Activated naive CD8-positive, alpha-beta T cell treated with anti-CD3 and anti-CD28 coated beads, Interleukin-2, amount 10 ng/mL, durations not matched to agents 7 days and 5 days (primary cell): ENCODE results near the gene MSANTD2. TPM values are rescaled to one million over a fixed set of nuclear protein-coding genes. Genes with fewer than 3 reads are reported as not detected.

ENCODE experiments used
- ATAC-seq: fragments of 150-1000 bp; cut with Tn5 transposase; one replicate; pipeline ENCODE4 v1.10.0; 2021; ENCODE audit warnings: low read depth, moderate library complexity
- POLR2A ChIA-PET: fragments of 350-600 bp; sonication (Branson Sonifier 250); formaldehyde crosslinking; loops from one replicate; lab custom pipeline; 2021; ENCODE audit warnings: antibody characterized with exemption; lab: Charles Lee
- DNase-seq: peaks from one replicate; pipeline ENCODE4 v3.0.0; 2021
- H3K27ac Mint-ChIP-seq: one replicate; pipeline ENCODE4 v1.8.0; 2022; ENCODE audit warnings: mild to moderate bottlenecking, mixed read lengths
- H3K27me3 Mint-ChIP-seq: one replicate; pipeline ENCODE4 v1.8.0; 2022; ENCODE audit warnings: mild to moderate bottlenecking, moderate library complexity, mixed read lengths
- H3K36me3 Mint-ChIP-seq: one replicate; pipeline ENCODE4 v1.8.0; 2021; ENCODE audit warnings: mild to moderate bottlenecking, mixed read lengths
- H3K4me1 Mint-ChIP-seq: one replicate; pipeline ENCODE4 v1.8.0; 2021; ENCODE audit warnings: mixed read lengths
- H3K4me3 Mint-ChIP-seq: one replicate; pipeline ENCODE4 v1.8.0; 2022; ENCODE audit warnings: mild to moderate bottlenecking, moderate library complexity, mixed read lengths
- H3K9me3 Mint-ChIP-seq: one replicate; pipeline ENCODE4 v1.8.0; 2021; ENCODE audit warnings: mixed read lengths
- total RNA-seq, 2 experiments: library from RNA; stranded (reverse); gene quantifications; one replicate each; pipeline ENCODE4 v1.2.3, GENCODE V29; 2021

Gene MSANTD2
- total RNA-seq, 2 experiments from 2014 or later, result 13.1 to 13.5 TPM

DNA sequence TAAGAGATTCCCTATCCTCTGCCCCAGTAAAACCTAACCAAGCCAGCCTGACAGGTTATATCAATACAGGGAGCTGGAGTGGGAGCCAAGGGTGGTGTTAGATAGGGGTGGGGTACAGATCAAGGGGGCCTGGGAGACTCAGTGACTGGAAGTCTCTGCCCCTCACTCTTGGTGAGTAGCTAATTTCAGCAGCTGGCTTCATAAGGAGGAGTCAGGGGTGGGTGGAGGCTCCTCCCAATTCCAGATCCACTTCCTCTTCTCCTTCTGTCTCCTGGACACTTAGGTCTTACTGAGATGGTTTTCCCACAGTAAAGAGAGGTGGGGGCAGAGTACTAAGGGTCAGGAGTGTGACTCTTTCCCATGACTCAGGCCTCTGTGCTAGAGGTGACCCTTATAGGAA, 47.0 kb downstream of the MSANTD2 start:
- DNase-seq, result no peak
- Mint-ChIP-seq H3K4me3 (no peak overlapping the region), H3K27ac (no peak overlapping the region), H3K4me1 (peaks cover 17% of the 10 kb centered on the region), H3K36me3 (no peaks in the 10 kb centered on the region), H3K9me3 (no peaks in the 10 kb centered on the region), H3K27me3 (peaks cover 15% of the 10 kb centered on the region)
- POLR2A ChIA-PET, result no interaction called here
- ATAC-seq, result no peak

DNA sequence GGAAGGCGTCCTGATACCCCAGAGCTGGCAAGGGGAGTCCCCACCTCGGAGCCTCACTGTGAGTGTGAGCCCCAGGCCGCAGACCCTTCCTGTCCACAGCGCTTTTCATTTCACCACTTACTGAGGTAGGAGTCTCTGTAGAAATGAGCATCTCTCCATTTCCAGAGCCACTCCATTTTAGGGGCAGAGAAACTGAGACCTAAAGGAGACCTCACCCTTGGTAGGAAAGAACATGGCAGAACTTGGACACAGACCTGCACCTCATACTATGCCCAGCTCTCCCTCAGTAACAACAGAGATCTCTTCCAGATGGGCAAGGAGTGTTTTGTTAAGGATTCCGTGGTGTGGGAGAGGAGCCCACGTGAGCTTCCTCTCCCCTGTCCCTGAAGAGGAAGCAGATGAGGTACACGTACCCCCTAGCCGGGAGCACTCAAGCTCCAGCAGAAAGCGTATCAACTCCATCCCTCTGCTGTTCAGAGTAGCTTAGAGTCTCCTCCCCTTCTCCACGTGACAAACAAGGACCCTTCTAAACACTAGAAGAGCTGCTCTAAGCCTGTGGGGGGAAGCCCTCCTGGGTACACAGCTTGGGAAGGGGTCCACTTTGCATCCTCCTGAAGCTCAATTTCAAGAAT, 47.6 kb downstream of the MSANTD2 start:
- H3K27ac Mint-ChIP-seq, result no peak overlapping the region
- peaks cover 18% of the 10 kb centered on the region for H3K4me1 Mint-ChIP-seq
- H3K9me3 Mint-ChIP-seq, result no peaks in the 10 kb centered on the region
- H3K36me3 Mint-ChIP-seq, result no peaks in the 10 kb centered on the region
- no peak for DNase-seq
- H3K4me3 Mint-ChIP-seq, result peak overlapping the region; percentile 55
- POLR2A ChIA-PET, result interaction anchor here (0.7 kb wide), 1 partner anchor 79 kb away, joined by 3 read pairs; the partner anchor contains the start of gene SPA17
- peaks cover 9% of the 10 kb centered on the region for H3K27me3 Mint-ChIP-seq
- ATAC-seq, result no peak

DNA sequence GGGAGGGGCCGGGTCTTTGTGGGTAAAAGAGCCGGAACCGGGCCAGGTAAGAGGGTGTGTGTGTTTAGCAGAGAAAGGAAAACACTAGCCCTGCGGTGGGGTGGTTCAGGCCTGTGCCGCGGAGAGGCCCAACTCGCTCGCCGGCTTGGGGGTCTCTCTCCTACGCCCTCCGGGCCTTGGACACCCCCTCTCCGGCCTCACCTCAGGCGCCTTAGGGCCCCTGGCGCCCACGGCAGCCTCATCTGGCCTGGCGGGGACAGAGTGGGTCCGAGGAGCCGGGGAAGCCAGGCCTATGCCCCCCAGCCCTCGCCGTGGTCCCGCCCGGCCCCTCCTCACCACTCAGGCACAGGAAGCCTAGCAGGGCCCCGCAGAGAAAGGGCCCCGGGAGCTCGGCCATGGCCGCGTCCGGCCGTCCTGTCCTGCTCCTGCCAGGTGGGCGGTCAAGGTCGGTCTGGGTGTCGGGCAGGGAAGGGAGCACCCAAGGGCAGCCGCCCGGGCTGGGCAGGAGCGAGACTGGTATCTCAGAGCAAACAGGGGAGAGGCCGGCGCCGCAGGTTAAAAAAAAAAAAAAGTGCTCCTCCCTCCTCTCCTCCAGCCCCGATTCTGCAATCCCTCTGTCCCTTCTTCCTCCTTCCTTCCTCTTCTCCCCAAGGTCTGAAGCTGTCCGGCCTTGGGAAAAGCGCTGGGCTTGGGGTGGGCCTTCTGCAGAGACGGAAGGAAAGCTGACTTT, 48.3 kb downstream of the MSANTD2 start, which contains the start of gene VSIG2:
Gene VSIG2, minus strand, starts transcription at position 515 of the 730 bp plus-strand sequence. Its CDS starts 118 bp downstream, at position 397.
- H3K27ac Mint-ChIP-seq, result no peak within 1 kb of the TSS
- no peaks in the 10 kb centered on the region for H3K36me3 Mint-ChIP-seq
- no peaks in the 10 kb centered on the region for H3K9me3 Mint-ChIP-seq
- POLR2A ChIA-PET, result interaction anchor here (0.7 kb wide), 1 partner anchor 78 kb away, joined by 3 read pairs; the partner anchor contains the start of gene SPA17
- peak within 1 kb of the TSS; percentile 55 for H3K4me3 Mint-ChIP-seq
- H3K4me1 Mint-ChIP-seq, result peaks cover 18% of the 10 kb centered on the region
- H3K27me3 Mint-ChIP-seq, result peaks cover 5% of the 10 kb centered on the region
- no peak for ATAC-seq
- DNase-seq, result no peak

DNA sequence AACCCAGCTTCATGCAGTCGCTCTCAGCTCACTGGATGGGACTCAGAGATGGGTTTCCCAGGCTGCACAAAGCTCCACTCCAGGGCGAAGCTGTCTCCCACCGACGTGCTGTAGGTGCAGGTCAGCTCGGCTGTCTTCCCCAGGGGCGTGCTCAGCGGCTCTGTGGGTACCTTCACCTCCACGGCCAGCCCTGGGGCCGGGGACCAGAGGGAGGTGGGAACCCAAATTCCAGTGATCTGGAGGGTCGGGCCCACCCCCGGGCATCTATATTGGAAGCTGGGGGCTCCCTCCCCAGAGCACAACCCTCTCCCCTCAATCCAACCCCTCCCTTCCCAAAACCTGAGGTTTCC, 48.8 kb downstream of the MSANTD2 start:
- Mint-ChIP-seq H3K27ac (no peak overlapping the region), H3K4me3 (no peak overlapping the region)
- ATAC-seq, result no peak

DNA sequence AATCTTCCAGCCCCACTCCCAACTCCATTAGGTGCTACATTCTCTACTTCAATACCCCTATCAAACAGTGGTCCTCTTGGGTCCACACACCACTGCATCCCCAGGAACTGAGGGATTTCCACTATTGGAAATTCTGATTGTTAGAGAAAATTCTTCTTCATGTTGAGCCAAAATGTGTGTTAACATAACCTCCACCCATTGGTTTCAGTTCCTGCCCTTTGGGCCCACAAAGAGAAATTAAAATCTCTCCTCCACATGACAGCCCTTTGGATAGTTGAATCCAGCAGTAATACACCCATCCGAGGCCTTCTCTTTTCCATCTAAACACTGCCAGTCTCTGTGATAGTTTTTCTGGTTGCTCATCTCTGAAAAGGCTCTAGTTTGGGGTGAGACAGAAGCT, 50.3 kb downstream of the MSANTD2 start:
- DNase-seq (no peak), ATAC-seq (no peak)
- H3K36me3 Mint-ChIP-seq, result no peaks in the 10 kb centered on the region
- POLR2A ChIA-PET, result no interaction called here
- no peak overlapping the region for H3K27ac Mint-ChIP-seq
- H3K9me3 Mint-ChIP-seq, result no peaks in the 10 kb centered on the region
- H3K4me3 Mint-ChIP-seq, result no peak overlapping the region
- peaks cover 19% of the 10 kb centered on the region for H3K4me1 Mint-ChIP-seq
- peaks cover 3% of the 10 kb centered on the region for H3K27me3 Mint-ChIP-seq

More for the DNA sequence above, 48.8 kb downstream of the MSANTD2 start:
- Mint-ChIP-seq H3K4me1 (peaks cover 20% of the 10 kb centered on the region), H3K36me3 (no peaks in the 10 kb centered on the region), H3K9me3 (no peaks in the 10 kb centered on the region), H3K27me3 (peaks cover 3% of the 10 kb centered on the region)
- no peak for DNase-seq
- POLR2A ChIA-PET, result no interaction called here

DNA sequence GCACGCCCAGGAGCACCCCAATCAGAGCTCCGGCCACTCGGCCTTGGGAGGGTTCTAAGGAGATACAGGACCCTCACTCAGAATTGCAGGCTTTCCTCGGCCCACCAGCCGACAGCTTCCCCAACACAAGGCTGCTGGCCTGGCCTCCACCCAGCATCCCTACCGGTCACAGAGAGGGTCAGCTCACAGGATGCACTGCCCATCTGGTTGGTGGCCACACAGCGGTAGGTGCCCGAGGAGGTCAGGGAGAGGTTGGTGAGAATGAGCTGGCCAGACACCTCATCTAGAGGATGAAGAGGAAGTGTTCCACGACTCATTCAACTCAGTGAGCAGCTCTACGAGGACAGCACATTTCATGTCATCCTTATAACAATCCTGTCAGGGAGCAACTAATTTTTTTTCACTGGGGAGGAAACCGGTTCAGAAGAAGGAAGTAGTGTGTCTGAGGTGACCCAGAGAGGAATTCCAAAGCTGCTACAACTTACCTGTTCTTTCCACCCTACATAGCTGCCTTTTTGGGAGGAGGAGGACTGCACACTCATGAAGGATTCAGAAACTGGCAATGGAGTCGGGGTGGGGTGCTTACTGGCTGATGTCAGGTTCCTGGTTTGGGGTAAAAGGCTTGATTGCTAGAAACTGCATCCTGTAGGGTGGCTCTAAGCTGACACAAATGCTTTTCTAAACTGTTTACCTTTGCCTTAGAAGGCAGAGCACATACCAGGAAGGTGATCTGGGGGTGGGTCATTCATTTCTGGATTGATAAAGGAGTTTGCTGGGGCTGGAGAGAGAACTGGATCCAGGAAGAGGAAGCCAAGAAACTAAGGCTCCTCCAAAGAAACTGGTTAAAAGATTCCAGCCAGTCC, 51.5 kb downstream of the MSANTD2 start:
- POLR2A ChIA-PET, result no interaction called here
- Mint-ChIP-seq H3K4me3 (no peak overlapping the region), H3K27ac (no peak overlapping the region), H3K36me3 (no peaks in the 10 kb centered on the region), H3K4me1 (peaks cover 19% of the 10 kb centered on the region), H3K27me3 (peaks cover 3% of the 10 kb centered on the region), H3K9me3 (no peaks in the 10 kb centered on the region)
- DNase-seq (no peak), ATAC-seq (no peak)

DNA sequence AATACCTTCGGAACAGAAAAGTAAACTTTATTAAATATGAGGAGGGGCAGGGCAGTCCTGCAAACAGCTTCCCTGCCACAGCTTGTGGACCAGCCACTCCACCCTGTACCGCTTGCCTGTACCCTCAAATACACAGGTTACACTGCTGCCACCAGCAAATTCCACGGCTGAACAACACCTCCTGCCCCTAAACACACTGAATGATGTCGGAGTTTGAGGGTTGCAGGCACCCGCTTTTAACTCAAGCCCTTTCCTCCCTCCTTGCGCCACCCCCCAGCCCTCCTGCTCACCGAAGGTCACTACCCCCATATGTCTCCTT, 52.1 kb downstream of the MSANTD2 start:
- no peak overlapping the region for H3K27ac Mint-ChIP-seq
- H3K27me3 Mint-ChIP-seq, result peaks cover 3% of the 10 kb centered on the region
- ATAC-seq (no peak), DNase-seq (no peak)
- H3K9me3 Mint-ChIP-seq, result no peaks in the 10 kb centered on the region
- H3K36me3 Mint-ChIP-seq, result no peaks in the 10 kb centered on the region
- peaks cover 19% of the 10 kb centered on the region for H3K4me1 Mint-ChIP-seq
- POLR2A ChIA-PET, result no interaction called here
- H3K4me3 Mint-ChIP-seq, result no peak overlapping the region

DNA sequence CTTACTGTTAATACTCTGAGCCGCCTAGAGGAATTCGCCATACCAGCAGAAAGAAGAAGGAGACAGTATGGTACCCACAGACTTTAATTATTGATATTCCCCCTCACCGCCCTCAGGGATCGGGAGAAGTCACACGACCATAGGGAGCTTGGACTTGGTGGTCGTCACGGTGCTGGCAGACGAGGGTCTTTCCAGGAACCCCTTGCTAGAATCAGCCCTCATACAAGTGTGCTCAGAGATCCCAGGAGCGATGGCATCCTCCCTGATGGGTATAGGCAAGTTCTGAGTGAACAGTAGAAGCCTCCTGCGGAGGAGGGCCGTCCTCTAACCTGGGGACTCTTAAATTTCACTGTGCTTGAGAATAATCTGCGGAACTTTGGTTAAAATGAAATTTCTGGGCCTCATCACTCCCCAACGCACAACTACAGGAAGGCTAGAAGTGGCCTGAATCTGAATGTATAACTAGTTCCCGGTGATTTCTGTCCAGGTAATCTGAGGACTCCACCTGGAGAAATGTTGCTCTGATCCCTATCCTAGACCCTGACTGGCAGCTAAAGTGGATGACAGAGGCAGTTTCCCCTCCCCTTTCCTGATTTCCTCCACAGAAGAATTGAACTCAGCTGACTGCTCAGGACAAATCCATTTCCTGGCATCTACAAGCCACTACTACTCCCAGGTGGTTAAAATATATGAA, 52.7 kb downstream of the MSANTD2 start:
- no peaks in the 10 kb centered on the region for H3K9me3 Mint-ChIP-seq
- POLR2A ChIA-PET, result interaction anchor here (1.0 to 1.9 kb wide), 5 partner anchors 8 to 125 kb away, joined by 3 to 19 read pairs (median 6); partner anchors contain the start of genes SIAE, SPA17 and TBRG1
- DNase-seq (no peak), ATAC-seq (no peak)
- H3K27ac Mint-ChIP-seq, result no peak overlapping the region
- H3K27me3 Mint-ChIP-seq, result peaks cover 3% of the 10 kb centered on the region
- peak overlapping the region; percentile 96 for H3K4me3 Mint-ChIP-seq
- no peaks in the 10 kb centered on the region for H3K36me3 Mint-ChIP-seq
- H3K4me1 Mint-ChIP-seq, result peaks cover 19% of the 10 kb centered on the region

DNA sequence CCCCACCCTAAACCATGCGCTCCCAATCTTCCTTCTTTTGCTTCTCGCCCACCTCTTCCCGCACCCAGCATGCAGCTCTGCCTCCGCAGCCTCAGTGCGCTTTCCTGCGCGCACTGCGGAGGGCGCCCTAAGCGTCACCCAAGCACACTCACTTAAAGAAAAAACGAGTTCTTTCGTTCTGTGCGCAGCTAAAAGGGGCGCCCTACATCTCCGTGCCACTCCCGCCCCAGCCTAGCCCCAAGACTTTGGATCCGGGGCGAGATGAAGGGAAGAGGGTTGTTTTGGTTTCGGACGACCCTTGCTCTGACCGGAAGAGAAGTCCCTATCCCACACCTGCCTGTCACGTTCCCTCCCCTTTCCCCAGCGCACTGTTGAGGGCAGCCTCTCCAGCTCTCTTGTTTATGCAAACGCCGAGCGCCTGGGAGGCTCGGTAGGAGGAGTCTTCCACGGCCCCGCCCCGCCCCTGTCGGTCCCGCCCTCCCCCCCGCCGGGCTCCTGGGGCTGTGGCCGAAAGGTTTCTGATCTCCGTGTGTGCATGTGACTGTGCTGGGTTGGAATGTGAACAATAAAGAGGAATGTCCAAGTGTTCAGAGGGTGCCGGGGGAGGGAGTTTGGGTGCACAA, 53.5 kb downstream of the MSANTD2 start:
- POLR2A ChIA-PET, result interaction anchor here (0.7 to 1.9 kb wide), 11 partner anchors 9 to 130 kb away, joined by 3 to 19 read pairs (median 6); partner anchors contain the start of genes SIAE, SPA17 and TBRG1
- Mint-ChIP-seq H3K4me1 (peaks cover 20% of the 10 kb centered on the region), H3K4me3 (peak overlapping the region; percentile 96), H3K9me3 (no peaks in the 10 kb centered on the region), H3K27ac (peak overlapping the region; percentile 97), H3K36me3 (no peaks in the 10 kb centered on the region), H3K27me3 (peaks cover 6% of the 10 kb centered on the region)
- ATAC-seq, result peak; percentile 90
- DNase-seq, result peak; percentile 80

DNA sequence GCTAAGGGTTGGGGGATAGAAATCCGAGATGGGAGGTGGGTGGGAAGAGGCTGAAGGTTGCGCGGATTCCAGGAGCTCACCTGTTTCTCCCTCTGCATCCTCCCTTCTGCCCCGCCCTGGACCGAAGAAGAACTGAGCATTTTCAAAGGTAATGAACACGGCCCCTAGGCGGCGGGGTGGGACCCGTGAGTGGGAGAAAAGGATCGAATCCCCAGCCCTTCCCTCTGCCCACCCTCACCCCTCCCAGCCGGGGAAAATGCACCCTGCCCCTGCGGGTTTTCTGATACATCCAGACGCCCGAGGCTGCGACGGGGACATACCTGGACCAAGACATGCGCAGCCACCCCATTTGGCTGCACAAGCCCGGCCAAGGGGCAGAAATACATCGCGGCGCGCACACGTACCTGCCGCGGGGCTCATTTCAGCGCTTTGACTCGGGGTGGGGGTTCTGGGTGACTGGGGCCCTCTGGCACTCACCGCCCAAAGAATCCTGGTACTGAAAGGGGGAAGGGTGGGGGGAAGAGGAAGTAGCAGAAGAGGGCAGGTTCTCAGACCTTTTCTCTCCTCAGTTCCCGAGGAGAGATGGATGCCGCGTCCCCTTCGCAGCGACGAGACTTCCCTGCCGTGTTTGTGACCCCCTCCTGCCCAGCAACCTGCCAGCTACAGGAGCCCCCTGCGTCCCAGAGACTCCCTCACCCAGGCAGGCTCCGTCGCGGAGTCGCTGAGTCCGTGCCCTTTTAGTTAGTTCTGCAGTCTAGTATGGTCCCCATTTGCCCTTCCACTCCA, 54.2 kb downstream of the MSANTD2 start:
- no peaks in the 10 kb centered on the region for H3K36me3 Mint-ChIP-seq
- no peaks in the 10 kb centered on the region for H3K9me3 Mint-ChIP-seq
- peak overlapping the region; percentile 96 for H3K4me3 Mint-ChIP-seq
- ATAC-seq, result peak; percentile 24
- H3K27ac Mint-ChIP-seq, result peak overlapping the region; percentile 97
- H3K27me3 Mint-ChIP-seq, result peaks cover 13% of the 10 kb centered on the region
- POLR2A ChIA-PET, result interaction anchor here (0.7 to 1.9 kb wide), 11 partner anchors 10 to 130 kb away, joined by 3 to 19 read pairs (median 6); partner anchors contain the start of genes SIAE, SPA17 and TBRG1
- DNase-seq, result peak; percentile 55
- H3K4me1 Mint-ChIP-seq, result peaks cover 25% of the 10 kb centered on the region

DNA sequence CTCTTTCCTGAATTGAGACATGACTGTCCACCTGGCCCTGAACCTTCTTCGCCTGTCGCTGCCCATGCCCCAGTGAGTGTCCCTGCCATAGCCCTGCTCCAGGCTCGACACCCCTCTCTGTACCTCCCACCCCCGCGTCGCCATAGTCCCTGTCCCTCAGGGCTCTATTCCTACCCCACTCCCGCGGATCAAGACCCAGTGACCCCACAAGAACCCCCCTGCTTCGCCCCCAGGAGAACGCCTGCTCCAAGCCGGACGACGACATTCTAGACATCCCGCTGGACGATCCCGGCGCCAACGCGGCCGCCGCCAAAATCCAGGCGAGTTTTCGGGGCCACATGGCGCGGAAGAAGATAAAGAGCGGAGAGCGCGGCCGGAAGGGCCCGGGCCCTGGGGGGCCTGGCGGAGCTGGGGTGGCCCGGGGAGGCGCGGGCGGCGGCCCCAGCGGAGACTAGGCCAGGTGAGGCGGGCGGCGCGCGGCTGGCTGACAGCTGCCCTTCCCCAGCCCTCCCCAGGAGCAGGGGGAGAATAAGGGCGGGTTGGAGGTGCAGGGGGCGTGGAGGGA, 54.9 kb downstream of the MSANTD2 start:
- POLR2A ChIA-PET, result interaction anchor here (1.8 kb wide), 1 partner anchor 16 kb away, joined by 7 read pairs; no protein-coding TSS in a partner anchor

More for the DNA sequence above, 54.9 kb downstream of the MSANTD2 start:
- no peaks in the 10 kb centered on the region for H3K36me3 Mint-ChIP-seq
- no peak for ATAC-seq
- no peaks in the 10 kb centered on the region for H3K9me3 Mint-ChIP-seq
- H3K4me1 Mint-ChIP-seq, result peaks cover 28% of the 10 kb centered on the region
- peaks cover 16% of the 10 kb centered on the region for H3K27me3 Mint-ChIP-seq
- H3K27ac Mint-ChIP-seq, result no peak overlapping the region
- no peak for DNase-seq
- H3K4me3 Mint-ChIP-seq, result peak overlapping the region; percentile 59
